Islet of Langerhans (tissue), 1 donor: ENCODE results near the gene GNAS-AS1.

Source experiments
- FAIRE-seq: peaks from one replicate; lab custom pipeline; 2011; peaks lifted over from hg19 to GRCh38; lab: Jason Lieb, UNC

GNAS-AS1 gene

GRCh38 chr20:58850693-58851174 is at the start of gene GNAS-AS1:
GNAS-AS1 (minus strand) TSS chr20:58850902.
- no peak for FAIRE-seq

GRCh38 chr20:58900397-58900796 is 49.7 kb upstream of the GNAS-AS1 start:
- no peak for FAIRE-seq

GRCh38 chr20:58899512-58899911 is 48.8 kb upstream of the GNAS-AS1 start:
- FAIRE-seq, result no peak

DNA sequence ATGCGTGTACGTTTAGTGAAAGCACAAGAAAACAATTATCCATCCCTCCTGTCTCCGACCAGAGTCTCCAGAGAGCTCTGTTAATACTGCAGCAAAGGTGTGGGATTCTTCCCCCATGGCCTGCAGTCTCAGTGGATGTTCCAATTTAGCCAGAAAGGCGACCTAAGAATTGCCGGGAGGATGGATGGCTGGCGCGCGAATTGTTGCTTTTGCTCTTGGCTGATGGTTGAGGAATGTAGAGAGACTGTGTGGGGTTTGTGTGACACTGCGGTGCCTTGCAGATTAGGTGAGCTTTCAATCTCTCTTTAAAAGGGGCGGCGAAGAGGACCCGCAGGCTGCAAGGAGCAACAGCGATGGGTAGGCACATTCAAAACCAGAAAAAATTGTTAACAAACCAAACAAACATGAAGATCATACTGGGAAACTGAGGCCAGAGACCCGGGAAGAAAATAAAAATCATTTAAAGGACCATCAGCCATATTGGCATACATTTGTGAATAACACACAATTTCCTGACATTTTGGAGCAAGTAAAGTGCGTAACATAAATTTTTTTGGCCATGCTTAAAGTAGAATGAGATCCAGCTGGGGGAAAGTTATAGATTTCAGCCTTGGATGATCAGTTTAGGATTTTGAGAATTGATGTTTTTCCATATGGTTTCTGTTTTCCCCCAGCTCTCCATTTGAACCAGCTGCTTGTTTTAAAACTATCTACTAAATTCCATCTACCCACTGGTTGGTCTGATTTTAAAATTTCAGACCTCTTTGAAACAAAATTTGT is 48.1 kb upstream of the GNAS-AS1 start:
- FAIRE-seq, result no peak

GRCh38 chr20:58897488-58897887 is 46.8 kb upstream of the GNAS-AS1 start:
- no peak for FAIRE-seq

DNA sequence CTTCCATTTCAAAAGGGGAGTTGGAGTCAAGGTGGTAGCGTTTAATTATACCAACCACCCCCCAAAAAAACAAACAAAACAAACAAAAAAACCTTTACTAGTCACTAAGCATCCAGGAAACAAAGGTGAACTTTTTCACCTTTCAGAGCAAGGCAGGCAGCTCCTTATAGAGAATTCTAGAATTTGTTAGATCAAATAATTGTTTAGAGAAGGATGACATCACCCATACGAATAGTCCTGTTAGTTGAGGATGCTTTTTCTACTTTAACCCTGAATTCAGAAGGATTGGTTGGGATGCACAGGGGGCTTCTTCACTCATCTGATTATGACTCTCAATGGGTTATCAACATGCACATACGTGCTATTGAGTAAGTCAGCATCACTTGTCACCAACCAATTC is 46.1 kb upstream of the GNAS-AS1 start:
- no peak for FAIRE-seq

GRCh38 chr20:58895448-58896180 is 44.9 kb upstream of the GNAS-AS1 start:
- no peak for FAIRE-seq

DNA sequence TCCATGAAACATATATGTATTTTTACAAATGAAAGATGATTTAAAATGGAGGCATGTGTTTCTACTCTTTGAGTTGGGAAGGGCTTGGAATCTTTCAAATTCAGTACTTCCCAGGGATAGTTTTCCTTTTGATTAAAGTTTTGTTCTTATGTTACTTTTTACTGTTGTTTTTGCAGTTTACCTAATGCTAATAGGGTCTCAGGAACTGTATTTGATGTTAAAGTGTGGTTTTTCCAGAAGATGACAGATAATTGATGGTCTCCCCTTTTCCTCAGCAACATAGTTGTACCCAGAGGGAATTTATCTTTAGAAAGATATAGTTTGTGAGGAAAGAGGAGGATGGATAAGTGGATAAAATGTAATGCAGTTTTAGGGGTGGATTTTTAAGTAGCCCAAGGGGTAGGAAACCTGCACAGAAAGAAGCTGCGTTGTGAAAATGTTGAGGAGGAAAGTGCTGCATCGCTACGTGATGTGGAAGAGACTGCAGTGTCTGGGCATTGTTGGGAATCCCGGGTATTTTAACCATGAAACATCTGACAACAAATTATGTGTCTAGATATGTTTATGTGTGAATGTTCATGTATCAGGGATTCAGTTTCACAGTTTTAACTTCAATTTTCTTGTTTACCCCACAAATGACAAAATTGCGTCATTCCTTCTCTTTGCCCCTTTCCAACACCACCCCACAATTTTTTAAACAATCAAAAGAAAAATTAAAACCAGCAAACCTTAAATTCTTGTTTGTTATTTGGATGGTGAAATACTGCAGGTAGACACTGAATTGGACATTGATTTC is 44.1 kb upstream of the GNAS-AS1 start:
- FAIRE-seq, result no peak

DNA sequence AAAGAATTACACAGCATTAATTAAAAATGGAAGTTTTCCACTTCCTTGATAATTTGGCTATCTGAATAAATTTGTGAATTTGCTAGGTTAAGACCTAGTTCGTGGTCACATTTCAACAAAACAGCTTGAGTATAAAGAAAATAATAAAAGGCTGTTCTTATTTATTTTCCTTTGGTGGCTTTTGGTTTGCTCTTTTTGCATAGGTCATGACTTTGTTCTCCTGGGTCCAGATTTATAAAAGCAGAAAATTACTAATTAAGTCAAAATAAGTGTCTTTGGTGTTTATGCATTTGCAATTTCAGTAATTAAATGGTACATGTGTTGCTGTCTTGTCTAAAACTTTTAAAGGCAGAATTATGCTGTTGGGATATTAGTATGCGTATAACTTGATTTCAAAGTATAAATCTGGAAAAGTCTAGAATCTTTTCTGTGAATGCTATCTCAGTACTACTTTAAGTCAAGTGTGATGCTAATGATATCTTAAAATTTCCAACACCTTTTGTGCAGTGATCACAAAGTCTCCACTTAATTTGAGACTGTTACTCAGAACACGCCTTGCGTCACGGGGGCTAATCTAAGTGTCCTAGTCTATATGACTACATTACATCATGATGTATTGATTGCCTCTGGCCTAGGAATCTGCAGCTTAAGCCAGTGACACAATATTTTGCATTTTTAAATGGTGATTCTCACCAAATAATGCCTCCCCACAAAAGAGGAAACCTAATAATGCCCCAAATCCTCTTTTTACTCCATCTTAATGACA is 42.8 kb upstream of the GNAS-AS1 start:
- peak; percentile 71 for FAIRE-seq

DNA sequence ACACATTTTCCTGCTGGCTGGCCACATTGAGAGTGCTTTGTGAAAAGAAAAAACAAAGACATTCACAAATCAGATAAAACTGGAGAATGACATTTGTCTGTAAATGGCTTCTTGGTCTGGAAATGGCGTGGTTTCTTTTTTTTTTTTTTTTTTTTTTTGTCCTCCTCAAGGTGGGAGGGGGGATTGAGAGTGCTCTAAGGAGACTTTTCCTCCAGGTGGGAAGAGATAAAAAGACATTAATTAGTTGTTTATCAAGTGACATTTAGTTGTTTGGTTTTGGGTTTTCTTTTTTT is 42.2 kb upstream of the GNAS-AS1 start:
- FAIRE-seq, result no peak

DNA sequence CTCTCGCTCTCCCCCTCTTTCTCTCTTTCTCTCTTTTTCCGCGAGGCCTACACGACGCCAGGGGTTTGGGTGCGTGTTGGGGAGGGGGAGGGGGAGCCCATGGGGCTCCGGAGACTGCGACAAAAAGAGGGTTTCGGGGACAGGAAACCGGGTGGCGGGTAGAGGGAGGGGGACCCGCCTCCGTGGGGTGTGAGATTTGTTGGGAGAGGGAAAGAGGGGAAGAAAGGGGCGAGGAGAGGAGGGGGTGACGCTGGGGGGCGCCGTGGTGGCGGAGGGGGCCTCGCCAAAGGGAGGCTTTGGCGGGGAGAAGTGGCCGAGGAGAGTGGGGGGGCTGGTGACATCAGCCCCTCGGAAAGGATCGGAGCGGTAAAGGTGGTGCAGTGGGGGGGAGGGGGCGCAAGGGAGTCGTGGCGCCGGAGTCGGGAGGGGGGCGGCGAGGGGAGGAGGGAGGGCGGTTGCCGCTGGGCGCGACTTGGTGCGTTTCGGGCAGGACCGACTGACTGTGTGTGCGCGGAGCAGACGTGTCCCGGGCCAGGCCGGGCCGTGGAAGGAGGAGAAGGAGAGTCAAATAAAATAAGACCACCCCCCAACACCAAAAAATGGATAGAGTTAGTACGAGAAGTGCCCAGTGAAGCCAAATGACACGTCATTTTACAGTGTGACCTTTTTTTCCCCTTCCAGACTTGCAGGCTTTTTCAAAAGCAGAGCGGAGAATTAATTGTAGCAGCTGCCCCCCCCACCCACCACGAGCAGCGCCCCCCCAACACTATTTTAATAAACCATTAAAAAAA is 41.6 kb upstream of the GNAS-AS1 start:
- FAIRE-seq, result no peak

DNA sequence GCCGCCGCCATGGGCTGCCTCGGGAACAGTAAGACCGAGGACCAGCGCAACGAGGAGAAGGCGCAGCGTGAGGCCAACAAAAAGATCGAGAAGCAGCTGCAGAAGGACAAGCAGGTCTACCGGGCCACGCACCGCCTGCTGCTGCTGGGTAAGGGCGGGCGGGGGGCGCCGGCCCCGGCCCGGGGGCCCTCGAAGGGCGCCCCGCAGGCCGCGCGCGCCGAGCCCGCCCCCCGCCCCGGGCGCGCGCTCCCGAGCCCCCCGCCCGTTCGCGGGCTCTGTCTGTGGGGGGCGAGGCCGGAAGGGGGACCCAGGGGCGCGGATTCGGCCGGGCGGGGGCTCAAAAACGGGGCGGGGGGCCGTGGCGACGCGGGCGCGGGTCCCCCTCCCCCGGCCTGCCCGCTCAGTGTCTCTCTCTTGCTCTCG is 41.0 kb upstream of the GNAS-AS1 start:
- FAIRE-seq, result no peak

DNA sequence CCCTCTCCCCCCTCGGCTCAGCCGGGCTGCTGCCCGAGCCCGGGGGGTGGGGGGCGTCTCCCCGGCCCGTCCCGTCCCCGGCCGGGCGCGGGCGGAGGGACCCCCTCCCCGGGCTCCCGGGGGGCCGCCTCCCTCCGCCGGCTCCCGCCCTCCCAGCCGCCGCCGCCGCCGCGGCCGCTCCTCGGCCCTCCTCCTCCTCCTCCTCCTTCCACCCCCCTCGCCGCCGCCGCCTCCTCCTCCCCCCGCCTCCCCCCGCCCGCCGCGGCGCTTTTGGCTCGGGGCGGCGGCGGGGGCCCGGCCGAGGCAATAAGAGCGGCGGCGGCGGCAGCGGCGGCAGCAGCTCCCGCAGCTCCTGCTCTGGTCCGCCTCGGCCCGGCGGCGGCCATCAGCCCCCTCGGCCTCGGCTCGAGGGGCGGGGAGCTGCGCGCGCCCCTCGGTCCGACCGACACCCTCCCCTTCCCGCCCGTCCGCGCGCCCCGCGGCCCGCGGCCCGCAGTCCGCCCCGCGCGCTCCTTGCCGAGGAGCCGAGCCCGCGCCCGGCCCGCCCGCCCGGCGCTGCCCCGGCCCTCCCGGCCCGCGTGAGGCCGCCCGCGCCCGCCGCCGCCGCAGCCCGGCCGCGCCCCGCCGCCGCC is 40.5 kb upstream of the GNAS-AS1 start:
- no peak for FAIRE-seq

DNA sequence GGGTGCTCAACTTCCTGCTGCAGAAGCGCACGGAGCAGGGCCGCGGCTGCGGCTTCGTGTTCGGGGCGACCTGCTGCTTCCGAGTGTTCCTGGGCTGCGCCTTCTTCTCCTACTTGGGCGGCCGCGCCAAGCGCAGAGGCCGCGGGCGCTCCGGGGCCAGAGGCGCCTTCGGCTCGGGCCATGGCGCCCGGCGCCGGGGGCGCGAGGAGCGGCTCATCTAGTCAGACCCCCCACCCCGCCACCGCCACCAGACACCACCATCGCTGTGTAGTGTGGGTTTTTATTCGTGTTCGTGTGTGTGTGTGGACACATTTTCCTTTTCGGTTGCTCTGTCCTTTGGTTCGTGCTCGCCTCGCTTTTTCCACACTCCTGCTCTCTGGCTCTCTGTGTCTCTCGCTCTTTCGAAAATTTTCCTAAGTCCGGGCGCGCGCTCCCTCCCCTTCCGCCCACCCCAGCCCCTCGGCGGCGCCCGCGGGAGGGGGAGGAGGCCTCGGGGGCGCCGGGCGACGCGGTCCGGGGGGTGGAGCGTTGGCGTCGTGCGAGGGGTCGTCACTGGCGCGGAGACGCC is 39.9 kb upstream of the GNAS-AS1 start:
- no peak for FAIRE-seq

DNA sequence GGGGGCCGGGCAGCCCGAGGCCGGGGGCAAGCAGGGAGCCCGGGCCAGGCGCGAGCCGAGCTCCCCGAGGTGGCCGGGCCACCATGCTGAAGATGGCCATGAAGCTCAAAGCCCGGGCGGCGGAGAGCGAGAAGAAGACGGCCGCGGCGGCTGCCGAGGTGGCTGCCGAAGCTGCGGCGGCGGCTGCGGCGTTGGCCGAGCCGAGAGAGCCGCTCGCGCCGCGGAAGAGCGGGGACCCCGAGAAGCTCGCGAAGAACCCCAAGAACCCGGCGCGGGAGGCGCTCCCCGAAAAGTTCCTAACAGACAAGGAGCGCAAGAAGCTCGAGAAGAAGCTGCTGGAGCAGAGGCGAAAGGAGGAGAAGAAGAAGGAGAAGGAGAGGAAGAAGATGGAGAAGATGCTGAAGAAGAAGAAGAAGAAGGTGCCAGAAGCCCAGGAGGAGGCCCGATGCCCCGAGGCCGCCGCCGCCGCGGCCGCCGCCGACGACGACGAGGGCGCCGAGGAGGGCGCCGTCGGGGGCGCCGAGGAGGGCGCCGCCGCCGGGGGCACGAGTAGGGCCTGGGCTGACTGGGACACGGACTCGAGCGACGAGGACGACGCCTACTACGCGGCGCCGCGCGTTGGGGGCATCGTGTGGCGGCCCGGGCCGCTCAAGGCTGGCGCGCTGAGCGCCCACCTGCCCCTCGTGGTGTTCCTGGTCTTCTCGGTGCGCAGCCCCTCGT is 39.3 kb upstream of the GNAS-AS1 start:
- FAIRE-seq, result no peak

GRCh38 chr20:58889334-58889760 is 38.6 kb upstream of the GNAS-AS1 start:
- no peak for FAIRE-seq

- FAIRE-seq, result no peak
Observed at GRCh38 chr20:58888521-58889333, 38.0 kb upstream of the GNAS-AS1 start.

- FAIRE-seq, result no peak
Observed at GRCh38 chr20:58888103-58888502, 37.4 kb upstream of the GNAS-AS1 start.

GRCh38 chr20:58886546-58886945 is 35.8 kb upstream of the GNAS-AS1 start:
- FAIRE-seq, result no peak
